Stimulated activated CD8-positive, alpha-beta memory T cell treated with anti-CD3 and anti-CD28 coated beads, Interleukin-4, amount 100 ng/mL, for 1 hour (primary cell): ENCODE measurements around the gene SLC5A10.
"Not testable (repeated sequence)": the region's sequence is repeated elsewhere in the genome, so short reads cannot be mapped to it uniquely, and the experiment has no call there.

ENCODE experiments used
- DNase-seq, 2 donors: peaks; one replicate each; pipeline ENCODE4 v3.0.0-alpha.2; 2020; ENCODE audit warnings: low read depth in 2 of 2, low spot score in 1 of 2

SLC5A10 gene

GRCh38 chr17:18951941-18952842 is at the start of gene SLC5A10:
TSS of gene SLC5A10 (plus strand) at chr17:18952165. CDS start at chr17:18952206, 41 bp downstream.
- DNase-seq: no peak

GRCh38 chr17:18904482-18904881 is 47.5 kb upstream of the SLC5A10 start:
- DNase-seq: no peak

GRCh38 chr17:18905226-18905625 is 46.7 kb upstream of the SLC5A10 start:
- DNase-seq: no peak

- DNase-seq: no peak
Measured at GRCh38 chr17:18910326-18910725, 41.6 kb upstream of the SLC5A10 start.

GRCh38 chr17:18910881-18911280 is 41.1 kb upstream of the SLC5A10 start:
- no peak for DNase-seq

- no peak for DNase-seq
Measured at GRCh38 chr17:18916816-18917500, 35.0 kb upstream of the SLC5A10 start.

GRCh38 chr17:18917506-18918032 is 34.4 kb upstream of the SLC5A10 start:
- DNase-seq: no peak

GRCh38 chr17:18919963-18920362 is 32.0 kb upstream of the SLC5A10 start:
- DNase-seq: no peak

GRCh38 chr17:18920911-18921441 is 31.0 kb upstream of the SLC5A10 start:
- no peak for DNase-seq

GRCh38 chr17:18921485-18921884 is 30.5 kb upstream of the SLC5A10 start:
- no peak for DNase-seq

GRCh38 chr17:18921912-18922451 is 30.0 kb upstream of the SLC5A10 start:
- DNase-seq: no peak

GRCh38 chr17:18922596-18922995 is 29.4 kb upstream of the SLC5A10 start:
- DNase-seq: not testable (repeated sequence)

GRCh38 chr17:18925187-18925586 is 26.8 kb upstream of the SLC5A10 start:
- no peak for DNase-seq

GRCh38 chr17:18928628-18929125 is 23.3 kb upstream of the SLC5A10 start:
- no peak for DNase-seq

GRCh38 chr17:18932360-18933055 is 19.5 kb upstream of the SLC5A10 start:
- no peak for DNase-seq

- no peak for DNase-seq
Measured at GRCh38 chr17:18933102-18934058, 18.6 kb upstream of the SLC5A10 start.

- DNase-seq: no peak
Measured at GRCh38 chr17:18937981-18938691, 13.8 kb upstream of the SLC5A10 start.

- DNase-seq: no peak
Measured at GRCh38 chr17:18938692-18939023, 13.3 kb upstream of the SLC5A10 start.

GRCh38 chr17:18944646-18945045 is 7.3 kb upstream of the SLC5A10 start:
- no peak for DNase-seq
